ENCODE data around the gene ROR2.

Gene ROR2

GRCh38 chr9:91967259-91967658 is 17.2 kb upstream of the ROR2 start:
- H3K27me3 ChIP-seq (ENCODE audit: control insufficient read depth, insufficient read depth, low read length) = no peaks in the 10 kb centered on the region
- H3K4me3 ChIP-seq (ENCODE audit: low read length) = no peak overlapping the region
- no peaks in the 10 kb centered on the region for H3K9me3 ChIP-seq (ENCODE audit: control insufficient read depth, low read depth, low read length)

GRCh38 chr9:91966503-91966902 is 16.5 kb upstream of the ROR2 start:
- Histone ChIP-seq H3K27ac (ENCODE audit: low read length) (no peak overlapping the region), H3K27me3 (ENCODE audit: control insufficient read depth, insufficient read depth, low read length) (no peaks in the 10 kb centered on the region), H3K4me1 (ENCODE audit: control insufficient read depth, low read depth, low read length) (no peaks in the 10 kb centered on the region), H3K4me3 (ENCODE audit: low read length) (no peak overlapping the region), H3K9ac (ENCODE audit: low read length) (no peak overlapping the region), H3K36me3 (ENCODE audit: control insufficient read depth, low read depth, low read length) (no peaks in the 10 kb centered on the region), H3K9me3 (ENCODE audit: control insufficient read depth, low read depth, low read length) (no peaks in the 10 kb centered on the region)

More at GRCh38 chr9:91967259-91967658, 17.2 kb upstream of the ROR2 start:
- Histone ChIP-seq H3K27ac (ENCODE audit: low read length) (no peak overlapping the region), H3K9ac (ENCODE audit: low read length) (no peak overlapping the region), H3K36me3 (ENCODE audit: control insufficient read depth, low read depth, low read length) (no peaks in the 10 kb centered on the region), H3K4me1 (ENCODE audit: control insufficient read depth, low read depth, low read length) (no peaks in the 10 kb centered on the region)

- H3K27me3 ChIP-seq (ENCODE audit: control insufficient read depth, insufficient read depth, low read length) = no peaks in the 10 kb centered on the region
- H3K27ac ChIP-seq (ENCODE audit: low read length) = no peak overlapping the region
- H3K4me3 ChIP-seq (ENCODE audit: low read length) = no peak overlapping the region
These were observed 13.7 kb upstream of the ROR2 start for GRCh38 chr9:91963711-91964240.

GRCh38 chr9:91960367-91960766 is 10.3 kb upstream of the ROR2 start:
- Histone ChIP-seq H3K9me3 (ENCODE audit: control insufficient read depth, low read depth, low read length) (no peaks in the 10 kb centered on the region), H3K36me3 (ENCODE audit: control insufficient read depth, low read depth, low read length) (no peaks in the 10 kb centered on the region), H3K27me3 (ENCODE audit: control insufficient read depth, insufficient read depth, low read length) (no peaks in the 10 kb centered on the region), H3K9ac (ENCODE audit: low read length) (no peak overlapping the region), H3K27ac (ENCODE audit: low read length) (no peak overlapping the region), H3K4me1 (ENCODE audit: control insufficient read depth, low read depth, low read length) (no peaks in the 10 kb centered on the region), H3K4me3 (ENCODE audit: low read length) (no peak overlapping the region)

More at GRCh38 chr9:91963711-91964240, 13.7 kb upstream of the ROR2 start:
- Histone ChIP-seq H3K4me1 (ENCODE audit: control insufficient read depth, low read depth, low read length) (no peaks in the 10 kb centered on the region), H3K9ac (ENCODE audit: low read length) (no peak overlapping the region), H3K9me3 (ENCODE audit: control insufficient read depth, low read depth, low read length) (no peaks in the 10 kb centered on the region), H3K36me3 (ENCODE audit: control insufficient read depth, low read depth, low read length) (no peaks in the 10 kb centered on the region)

- H3K27ac ChIP-seq (ENCODE audit: low read length) = no peak overlapping the region
- no peaks in the 10 kb centered on the region for H3K27me3 ChIP-seq (ENCODE audit: control insufficient read depth, insufficient read depth, low read length)
- no peaks in the 10 kb centered on the region for H3K36me3 ChIP-seq (ENCODE audit: control insufficient read depth, low read depth, low read length)
- no peaks in the 10 kb centered on the region for H3K9me3 ChIP-seq (ENCODE audit: control insufficient read depth, low read depth, low read length)
- no peak overlapping the region for H3K9ac ChIP-seq (ENCODE audit: low read length)
- H3K4me1 ChIP-seq (ENCODE audit: control insufficient read depth, low read depth, low read length) = peaks cover 4% of the 10 kb centered on the region
- H3K4me3 ChIP-seq (ENCODE audit: low read length) = no peak overlapping the region
These were observed 8.1 kb upstream of the ROR2 start for GRCh38 chr9:91958174-91958573.

- Histone ChIP-seq H3K27ac (ENCODE audit: low read length) (no peak overlapping the region), H3K9me3 (ENCODE audit: control insufficient read depth, low read depth, low read length) (no peaks in the 10 kb centered on the region), H3K9ac (ENCODE audit: low read length) (no peak overlapping the region), H3K4me1 (ENCODE audit: control insufficient read depth, low read depth, low read length) (peaks cover 9% of the 10 kb centered on the region), H3K27me3 (ENCODE audit: control insufficient read depth, insufficient read depth, low read length) (peaks cover 29% of the 10 kb centered on the region), H3K36me3 (ENCODE audit: control insufficient read depth, low read depth, low read length) (no peaks in the 10 kb centered on the region), H3K4me3 (ENCODE audit: low read length) (no peak overlapping the region)
These were observed 4.9 kb upstream of the ROR2 start for GRCh38 chr9:91954841-91955471.

- H3K27ac ChIP-seq (ENCODE audit: low read length) = no peak overlapping the region
- H3K4me1 ChIP-seq (ENCODE audit: control insufficient read depth, low read depth, low read length) = peaks cover 9% of the 10 kb centered on the region
- no peaks in the 10 kb centered on the region for H3K36me3 ChIP-seq (ENCODE audit: control insufficient read depth, low read depth, low read length)
- no peak overlapping the region for H3K4me3 ChIP-seq (ENCODE audit: low read length)
- peaks cover 41% of the 10 kb centered on the region for H3K27me3 ChIP-seq (ENCODE audit: control insufficient read depth, insufficient read depth, low read length)
- no peaks in the 10 kb centered on the region for H3K9me3 ChIP-seq (ENCODE audit: control insufficient read depth, low read depth, low read length)
- no peak overlapping the region for H3K9ac ChIP-seq (ENCODE audit: low read length)
These were observed 3.7 kb upstream of the ROR2 start for GRCh38 chr9:91953718-91954117.

GRCh38 chr9:91951944-91952520 is 2.0 kb upstream of the ROR2 start:
- Histone ChIP-seq H3K27me3 (ENCODE audit: control insufficient read depth, insufficient read depth, low read length) (peaks cover 58% of the 10 kb centered on the region), H3K36me3 (ENCODE audit: control insufficient read depth, low read depth, low read length) (no peaks in the 10 kb centered on the region), H3K4me3 (ENCODE audit: low read length) (no peak overlapping the region), H3K9ac (ENCODE audit: low read length) (no peak overlapping the region), H3K4me1 (ENCODE audit: control insufficient read depth, low read depth, low read length) (peaks cover 17% of the 10 kb centered on the region), H3K27ac (ENCODE audit: low read length) (no peak overlapping the region), H3K9me3 (ENCODE audit: control insufficient read depth, low read depth, low read length) (no peaks in the 10 kb centered on the region)

- Histone ChIP-seq H3K27ac (ENCODE audit: low read length) (no peak overlapping the region), H3K4me1 (ENCODE audit: control insufficient read depth, low read depth, low read length) (peaks cover 18% of the 10 kb centered on the region), H3K9ac (ENCODE audit: low read length) (peak overlapping the region; percentile 37), H3K4me3 (ENCODE audit: low read length) (peak overlapping the region; percentile 67), H3K27me3 (ENCODE audit: control insufficient read depth, insufficient read depth, low read length) (peaks cover 74% of the 10 kb centered on the region), H3K9me3 (ENCODE audit: control insufficient read depth, low read depth, low read length) (no peaks in the 10 kb centered on the region), H3K36me3 (ENCODE audit: control insufficient read depth, low read depth, low read length) (no peaks in the 10 kb centered on the region)
These were observed 559 bp downstream of the ROR2 start for GRCh38 chr9:91949392-91949945.

- H3K4me1 ChIP-seq (ENCODE audit: control insufficient read depth, low read depth, low read length) = peaks cover 18% of the 10 kb centered on the region
- peaks cover 74% of the 10 kb centered on the region for H3K27me3 ChIP-seq (ENCODE audit: control insufficient read depth, insufficient read depth, low read length)
- H3K4me3 ChIP-seq (ENCODE audit: low read length) = peak overlapping the region; percentile 67
- H3K9ac ChIP-seq (ENCODE audit: low read length) = peak overlapping the region; percentile 37
- H3K36me3 ChIP-seq (ENCODE audit: control insufficient read depth, low read depth, low read length) = no peaks in the 10 kb centered on the region
- H3K27ac ChIP-seq (ENCODE audit: low read length) = no peak overlapping the region
- no peaks in the 10 kb centered on the region for H3K9me3 ChIP-seq (ENCODE audit: control insufficient read depth, low read depth, low read length)
These were observed 1.2 kb downstream of the ROR2 start for GRCh38 chr9:91948597-91949391.

GRCh38 chr9:91948101-91948596 is 1.9 kb downstream of the ROR2 start:
- Histone ChIP-seq H3K4me3 (ENCODE audit: low read length) (peak overlapping the region; percentile 67), H3K4me1 (ENCODE audit: control insufficient read depth, low read depth, low read length) (peaks cover 18% of the 10 kb centered on the region), H3K27me3 (ENCODE audit: control insufficient read depth, insufficient read depth, low read length) (peaks cover 74% of the 10 kb centered on the region), H3K9ac (ENCODE audit: low read length) (peak overlapping the region; percentile 6), H3K27ac (ENCODE audit: low read length) (no peak overlapping the region), H3K36me3 (ENCODE audit: control insufficient read depth, low read depth, low read length) (no peaks in the 10 kb centered on the region), H3K9me3 (ENCODE audit: control insufficient read depth, low read depth, low read length) (no peaks in the 10 kb centered on the region)
